HG03175 (cell line): ENCODE measurements around the gene POLQ.
"Not testable (repeated sequence)": the region's sequence is repeated elsewhere in the genome, so short reads cannot be mapped to it uniquely, and the experiment has no call there.

Experiments used
- ATAC-seq: cut with Tn5 transposase; IDR thresholded peaks from one replicate; pipeline ENCODE4 v1.9.1; 2021; ENCODE audit warnings: mild to moderate bottlenecking, moderate library complexity; ENCODE audit not compliant: unreplicated experiment

Gene POLQ

DNA sequence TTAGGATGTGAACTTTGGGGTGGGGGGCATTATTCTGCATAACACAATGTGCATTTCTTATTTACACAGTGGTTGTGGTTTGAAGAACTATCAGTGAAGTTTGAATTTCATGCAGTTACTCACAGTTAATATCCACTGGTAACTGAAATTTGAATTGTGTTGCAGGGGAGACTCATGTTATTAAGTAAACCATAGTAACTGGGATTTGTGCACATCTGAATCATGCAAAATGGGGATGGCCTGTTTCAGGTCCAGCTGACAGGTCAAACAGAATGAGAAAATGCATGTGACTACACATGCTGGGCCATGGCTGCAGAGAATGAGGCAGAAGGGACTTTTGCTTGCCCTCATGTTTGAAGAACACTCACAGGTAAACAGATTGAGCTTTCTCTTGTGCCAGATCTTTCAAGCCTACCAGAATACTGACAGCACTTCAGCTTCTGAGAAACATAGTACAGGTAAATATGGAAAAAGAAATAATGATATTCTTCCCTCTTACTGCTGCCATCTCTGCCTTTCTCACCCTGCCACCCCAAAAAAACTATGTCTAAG, 115.0 kb downstream of the POLQ start:
- no peak for ATAC-seq

DNA sequence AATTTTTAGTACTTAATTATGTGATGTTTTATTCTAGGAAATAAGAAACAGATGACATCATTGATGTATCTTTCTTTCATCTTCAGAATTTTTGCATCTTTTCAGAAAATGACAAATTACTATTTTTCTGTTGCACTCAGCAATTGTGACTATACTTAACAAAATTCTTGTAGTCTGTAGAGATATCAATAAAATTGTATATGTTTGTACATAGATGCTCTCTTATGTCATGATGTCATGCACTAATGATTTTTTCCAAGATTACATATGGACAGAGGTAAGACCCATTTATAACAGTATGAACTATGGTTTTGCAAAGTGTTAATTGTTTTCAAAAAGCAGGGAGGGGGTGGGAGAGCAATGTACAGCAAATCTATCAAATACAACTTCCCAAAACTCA, 121.2 kb downstream of the POLQ start:
- ATAC-seq: no peak

GRCh38 chr3:121418182-121418581, 127.6 kb downstream of the POLQ start:
- no peak for ATAC-seq

- ATAC-seq: no peak
These were observed 130.9 kb downstream of the POLQ start for GRCh38 chr3:121414924-121415323.

- ATAC-seq: no peak
These were observed 134.3 kb downstream of the POLQ start for GRCh38 chr3:121411523-121411922.

DNA sequence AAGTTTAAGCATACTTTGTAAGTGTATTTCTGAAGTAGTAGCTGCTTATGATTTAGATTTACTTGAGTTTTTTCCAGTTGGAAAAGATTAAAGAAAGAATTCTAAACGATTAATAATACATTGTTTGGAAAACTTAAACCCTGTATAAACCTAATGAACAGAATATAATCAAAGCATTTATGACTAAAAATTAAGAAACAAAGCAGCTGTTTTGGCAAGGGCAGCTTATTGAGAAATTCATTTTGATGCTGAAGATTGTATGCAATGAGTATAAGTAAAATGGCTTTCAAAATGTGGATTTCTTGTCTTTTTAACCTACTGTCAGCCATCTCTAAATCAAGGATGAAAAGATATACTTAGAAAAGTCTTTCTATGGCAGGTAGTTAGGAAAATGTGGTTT, 140.2 kb downstream of the POLQ start:
- ATAC-seq: no peak

DNA sequence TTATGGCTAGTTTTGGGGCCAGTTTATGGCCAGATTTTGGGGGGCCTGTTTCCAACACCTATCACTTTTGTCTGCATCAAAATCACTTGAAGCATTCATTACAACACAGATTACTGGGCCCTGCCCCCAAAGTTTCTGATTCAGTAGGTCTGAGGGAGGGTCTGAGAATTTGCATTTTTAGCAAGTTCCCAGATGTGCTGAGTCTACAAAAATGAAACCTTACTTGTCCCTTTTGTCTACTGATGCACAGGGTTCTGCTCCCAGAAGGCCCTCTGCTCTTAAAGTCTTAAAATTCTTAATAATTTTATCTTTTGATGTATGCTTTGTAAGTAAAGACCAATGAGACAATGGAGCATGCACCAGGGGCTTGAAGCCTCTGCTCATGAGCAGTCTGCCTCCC, 146.0 kb downstream of the POLQ start:
- ATAC-seq: no peak

- not testable (repeated sequence) for ATAC-seq
These were observed 147.7 kb downstream of the POLQ start for GRCh38 chr3:121398051-121398450.

- ATAC-seq: not testable (repeated sequence)
These were observed 149.8 kb downstream of the POLQ start for GRCh38 chr3:121395967-121396366.

DNA sequence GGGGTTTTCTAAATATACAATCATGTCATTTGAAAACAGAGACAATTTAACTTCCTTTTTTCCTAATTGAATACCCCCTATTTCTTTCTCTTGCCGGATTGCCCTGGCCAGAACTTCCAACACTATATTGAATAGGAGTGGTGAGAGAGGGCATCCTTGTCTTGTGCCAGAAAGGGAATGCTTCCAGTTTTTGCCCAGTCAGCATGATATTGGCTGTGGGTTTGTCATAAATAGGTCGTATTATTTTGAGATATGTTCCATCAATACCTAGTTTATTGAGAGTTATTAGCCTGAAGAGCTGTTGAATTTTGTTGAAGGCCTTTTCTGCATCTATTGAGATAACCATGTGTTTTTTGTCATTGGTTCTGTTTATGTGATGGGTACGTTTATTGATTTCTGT, 157.5 kb downstream of the POLQ start:
- ATAC-seq: not testable (repeated sequence)
